ENCODE measurements around the gene SH3D19. TPM values are rescaled to one million over a fixed set of nuclear protein-coding genes. Genes with fewer than 3 reads are reported as not detected.

SH3D19 gene
- total RNA-seq, 1 experiment from 2014 or later, result 29.7 TPM

DNA sequence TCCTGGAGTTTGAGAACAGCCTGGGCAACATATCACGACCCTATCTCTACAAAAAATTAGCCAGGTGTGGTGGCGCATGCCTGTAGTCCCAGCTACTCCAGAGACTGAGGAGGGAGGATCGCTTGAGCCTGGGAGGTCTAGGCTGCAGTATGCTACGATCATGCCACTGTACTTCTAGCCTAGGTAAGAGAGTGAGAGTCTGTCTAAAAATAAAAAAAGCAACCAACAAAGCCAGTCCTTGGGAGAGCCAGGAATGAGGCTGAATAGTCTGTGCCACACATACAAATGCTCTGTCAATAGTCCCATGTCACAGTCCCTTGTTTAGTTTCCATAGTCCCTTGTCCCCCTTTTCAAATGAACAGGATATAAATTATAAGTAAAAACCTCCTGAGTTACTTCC, 67.7 kb downstream of the SH3D19 start:
- no peaks in the 10 kb centered on the region for H3K27me3 ChIP-seq (ENCODE audit: insufficient read depth, low read length)
- no peak overlapping the region for H3T11ph ChIP-seq (ENCODE audit: low read length)
- H3K27ac ChIP-seq (ENCODE audit: insufficient read length, low read depth, low read length), result no peak overlapping the region
- no peaks in the 10 kb centered on the region for H3K9me3 ChIP-seq (ENCODE audit: control insufficient read depth, low read depth, low read length)
- no peak overlapping the region for H3K56ac ChIP-seq (ENCODE audit: insufficient read length, low read depth, low read length)
- peaks cover 3% of the 10 kb centered on the region for H4K20me1 ChIP-seq (ENCODE audit: control insufficient read depth, insufficient read depth, insufficient read length)
- no peak overlapping the region for H3K9ac ChIP-seq (ENCODE audit: extremely low read depth, insufficient read length, low read length)
- no peak overlapping the region for H3K18ac ChIP-seq (ENCODE audit: insufficient read length, low read depth, low read length)
- no peak overlapping the region for H3K4me2 ChIP-seq (ENCODE audit: insufficient read depth, insufficient read length, low read length)
- no peak overlapping the region for H4K5ac ChIP-seq (ENCODE audit: insufficient read length, low read depth, low read length)
- no peaks in the 10 kb centered on the region for H3K23me2 ChIP-seq (ENCODE audit: insufficient read length, low read depth, low read length, poor library complexity, severe bottlenecking)
- H3K23ac ChIP-seq (ENCODE audit: insufficient read length, low read depth, low read length), result no peak overlapping the region
- H2BK15ac ChIP-seq (ENCODE audit: low read depth, low read length), result no peak overlapping the region
- no peak overlapping the region for H2BK20ac ChIP-seq (ENCODE audit: low read depth, low read length, poor library complexity, severe bottlenecking)
- no peak overlapping the region for H4K8ac ChIP-seq (replicated peaks; ENCODE audit: insufficient read length, low read depth, low read length)
- H3K4me1 ChIP-seq (ENCODE audit: insufficient read depth, low read length), result no peaks in the 10 kb centered on the region
- TF ChIP-seq, protein P1, sequence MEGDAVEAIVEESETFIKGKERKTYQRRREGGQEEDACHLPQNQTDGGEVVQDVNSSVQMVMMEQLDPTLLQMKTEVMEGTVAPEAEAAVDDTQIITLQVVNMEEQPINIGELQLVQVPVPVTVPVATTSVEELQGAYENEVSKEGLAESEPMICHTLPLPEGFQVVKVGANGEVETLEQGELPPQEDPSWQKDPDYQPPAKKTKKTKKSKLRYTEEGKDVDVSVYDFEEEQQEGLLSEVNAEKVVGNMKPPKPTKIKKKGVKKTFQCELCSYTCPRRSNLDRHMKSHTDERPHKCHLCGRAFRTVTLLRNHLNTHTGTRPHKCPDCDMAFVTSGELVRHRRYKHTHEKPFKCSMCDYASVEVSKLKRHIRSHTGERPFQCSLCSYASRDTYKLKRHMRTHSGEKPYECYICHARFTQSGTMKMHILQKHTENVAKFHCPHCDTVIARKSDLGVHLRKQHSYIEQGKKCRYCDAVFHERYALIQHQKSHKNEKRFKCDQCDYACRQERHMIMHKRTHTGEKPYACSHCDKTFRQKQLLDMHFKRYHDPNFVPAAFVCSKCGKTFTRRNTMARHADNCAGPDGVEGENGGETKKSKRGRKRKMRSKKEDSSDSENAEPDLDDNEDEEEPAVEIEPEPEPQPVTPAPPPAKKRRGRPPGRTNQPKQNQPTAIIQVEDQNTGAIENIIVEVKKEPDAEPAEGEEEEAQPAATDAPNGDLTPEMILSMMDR (conservative IDR thresholded peaks at IDR 0.05), result no peak
- H2AK5ac ChIP-seq (ENCODE audit: insufficient read length, low read length), result no peak overlapping the region
- H2BK12ac ChIP-seq (ENCODE audit: insufficient read length, low read depth, low read length), result no peak overlapping the region
- no peak for DNase-seq
- no peak overlapping the region for H3K14ac ChIP-seq (ENCODE audit: insufficient read depth, low read length)
- H2BK120ac ChIP-seq (ENCODE audit: low read depth, low read length, poor library complexity, severe bottlenecking), result no peak overlapping the region
- peaks cover 11 to 16% (median 12%) of the 10 kb centered on the region in 3 experiments for H3K36me3 Mint-ChIP-seq (ENCODE audit: insufficient read depth in 1 of 3, low read depth in 3 of 3)
- peaks cover 6 to 9% of the 10 kb centered on the region in 2 experiments; a peak in 4 of 5 replicates for H3K9me3 Mint-ChIP-seq
- no CpG with 5 or more reads among the region's 4 CpGs for WGBS (ENCODE audit: extremely low coverage, insufficient read length, low lambda C conversion rate)
- H3K4me1 Mint-ChIP-seq, result peaks cover 0 to 2% of the 10 kb centered on the region in 2 experiments; a peak in 1 of 4 replicates
- H3K4ac ChIP-seq (ENCODE audit: low read depth, low read length), result no peak overlapping the region
- no peak overlapping the region for H3K4me3 Mint-ChIP-seq
- peaks cover 6% of the 10 kb centered on the region for H3K79me1 ChIP-seq (ENCODE audit: insufficient read depth, low read depth, low read length, poor library complexity, severe bottlenecking)
- no peak overlapping the region for H4K91ac ChIP-seq (ENCODE audit: insufficient read length, low read depth, low read length)
- no peaks in the 10 kb centered on the region for H3K79me2 ChIP-seq (ENCODE audit: insufficient read depth, low read length)
- no peaks in the 10 kb centered on the region for H3K27me3 Mint-ChIP-seq (ENCODE audit: low read depth)
- 0 out of 7 replicates have a peak overlapping the region, but pooled peaks of 1 of the 3 experiments have one; percentile 10 for H3K27ac Mint-ChIP-seq
- no peak overlapping the region for H2BK5ac ChIP-seq (ENCODE audit: insufficient read length, low read length)
- H2AFZ ChIP-seq (ENCODE audit: low read length), result no peak overlapping the region

All from H9 (cell line).